HCT116 (cell line): ENCODE measurements around the gene TM4SF4. TPM values are rescaled to one million over a fixed set of nuclear protein-coding genes. Genes with fewer than 3 reads are reported as not detected.

Experiments
- ATAC-seq: fragments of 200-7000 bp; cut with Tn5 transposase; 2 replicates; pipeline ENCODE4 v1.9.1; 2020; ENCODE audit warnings: mild to moderate bottlenecking, moderate library complexity
- BruUV-seq: library from RNA; stranded (reverse); fragments of 400-500 nt; replicated peaks from 2 replicates; lab custom pipeline; 2021; lab: Mats Ljungman, UMichigan
- CTCF ChIA-PET: fragments of 300-600 bp; sonication (Branson Sonifier 250); formaldehyde crosslinking; loops from one replicate; lab custom pipeline; 2021; ENCODE audit warnings: antibody characterized with exemption; lab: Charles Lee
- POLR2A ChIA-PET: fragments of 300-600, 350-600 bp; sonication (Branson Sonifier 250); formaldehyde crosslinking; loops from one replicate; lab custom pipeline; 2021; ENCODE audit warnings: antibody characterized with exemption; lab: Charles Lee
- RAD21 ChIA-PET, 2 experiments: fragments of 300-600 bp; sonication (Branson Sonifier 250); formaldehyde crosslinking; loops; one replicate each; lab custom pipeline; 2023; ENCODE audit warnings: low total read pairs in 2 of 2; ENCODE audit not compliant: uncharacterized antibody in 2 of 2, unreplicated experiment in 2 of 2, low non-redundant PET in 1 of 2; lab: Charles Lee
- DNase-seq: peaks from one replicate; pipeline ENCODE4 v3.0.0-alpha.2; 2010; ENCODE audit warnings: low read depth, low spot score
- H2AFZ ChIP-seq: fragments of 200-600 bp; shearing (Covaris generic), sonication (generic); 2 replicates; pipeline ENCODE4 v1.6.1; 2017; ENCODE audit warnings: low read depth, mixed run types, mixed read lengths, antibody characterized with exemption, low read length; ENCODE audit not compliant: poor library complexity, severe bottlenecking
- H3K27ac ChIP-seq: 2 replicates; pipeline ENCODE4 v1.5.1; 2012; ENCODE audit warnings: low read depth, low read length
- H3K27me3 ChIP-seq: fragments of 200-600 bp; sonication (generic); 2 replicates; pipeline ENCODE4 v1.6.1; 2016; ENCODE audit warnings: mixed run types, low read length, mixed read lengths; ENCODE audit not compliant: insufficient read depth
- H3K36me3 ChIP-seq, 2 experiments: fragments of 200-500 bp in 1 of 2; fragments of 200-600 bp in 1 of 2; sonication (Bioruptor generic) in 1 of 2; sonication (generic) in 1 of 2; 2 replicates each; pipeline versions ENCODE4 v1.5.1 to v1.6.1; 2014 to 2016; ENCODE audit warnings: low read length in 2 of 2, inconsistent platforms in 1 of 2, mixed read lengths in 1 of 2, mixed run types in 1 of 2; ENCODE audit not compliant: insufficient read depth in 2 of 2, control insufficient read depth in 1 of 2
- H3K4me1 ChIP-seq, 2 experiments: fragments of 200-600 bp in 1 of 2; sonication (generic) in 1 of 2; 2 replicates each; pipeline versions ENCODE4 v1.5.1 to v1.6.1; 2012 to 2017; ENCODE audit warnings: low read length in 2 of 2, inconsistent platforms in 1 of 2, mild to moderate bottlenecking in 1 of 2, mixed read lengths in 1 of 2, mixed run types in 1 of 2, moderate library complexity in 1 of 2; ENCODE audit not compliant: insufficient read depth in 2 of 2, control insufficient read depth in 1 of 2
- H3K4me2 ChIP-seq: fragments of 200-600 bp; sonication (generic); 2 replicates; pipeline ENCODE4 v1.6.1; 2017; ENCODE audit warnings: mixed run types, low read length, mixed read lengths
- H3K4me3 ChIP-seq, 2 experiments: fragments of 200-600 bp in 1 of 2; sonication (generic) in 1 of 2; replicated peaks in 1 of 2; 2 replicates each; pipeline ENCODE4 v1.5.1; 2011 to 2016; ENCODE audit warnings: low read length in 2 of 2, control low read depth in 1 of 2, low read depth in 1 of 2, mild to moderate bottlenecking in 1 of 2, mixed read lengths in 1 of 2, mixed run types in 1 of 2
- H3K79me2 ChIP-seq: fragments of 200-600 bp; sonication (generic); 2 replicates; pipeline ENCODE4 v1.6.1; 2017; ENCODE audit warnings: mild to moderate bottlenecking, mixed run types, low read length, moderate library complexity, mixed read lengths; ENCODE audit not compliant: insufficient read depth
- H3K9ac ChIP-seq: fragments of 200-600 bp; sonication (generic); 2 replicates; pipeline ENCODE4 v1.6.1; 2016; ENCODE audit warnings: low read length, mixed read lengths
- H3K9me2 ChIP-seq: fragments of 200-600 bp; sonication (generic), shearing (Covaris generic); 2 replicates; pipeline ENCODE4 v1.6.1; 2017; ENCODE audit warnings: mixed run types, mild to moderate bottlenecking, moderate library complexity; ENCODE audit not compliant: insufficient read depth
- H3K9me3 ChIP-seq, 2 experiments: fragments of 200-500 bp in 1 of 2; fragments of 200-600 bp in 1 of 2; sonication (Bioruptor generic) in 1 of 2; sonication (generic) in 1 of 2; 2 replicates each; pipeline ENCODE4 v1.6.1; 2014 to 2017; ENCODE audit warnings: low read length in 2 of 2, mixed read lengths in 2 of 2, inconsistent platforms in 1 of 2, low read depth in 1 of 2, mild to moderate bottlenecking in 1 of 2, mixed run types in 1 of 2, moderate library complexity in 1 of 2; ENCODE audit not compliant: control insufficient read depth in 1 of 2, insufficient read depth in 1 of 2
- H4K20me1 ChIP-seq: fragments of 200-600 bp; sonication (generic), shearing (Covaris generic); 2 replicates; pipeline ENCODE4 v1.6.1; 2017; ENCODE audit warnings: mixed run types, mild to moderate bottlenecking, moderate library complexity; ENCODE audit not compliant: insufficient read depth
- CBX3 ChIP-seq: IDR thresholded peaks from 2 replicates; pipeline ENCODE4 v1.6.1; 2012; ENCODE audit warnings: low read depth
- CEBPB ChIP-seq: IDR thresholded peaks from 2 replicates; pipeline ENCODE4 v1.6.1; 2012; ENCODE audit warnings: low read depth
- EGR1 ChIP-seq: IDR thresholded peaks from 2 replicates; pipeline ENCODE4 v1.6.1; 2012; ENCODE audit warnings: low read depth
- ELF1 ChIP-seq: IDR thresholded peaks from 2 replicates; pipeline ENCODE4 v1.6.1; 2012; ENCODE audit warnings: low read depth, borderline replicate concordance
- EZH2 ChIP-seq: fragments of 200-600 bp; sonication (generic); IDR thresholded peaks from 2 replicates; pipeline ENCODE4 v1.6.1; 2017; ENCODE audit warnings: antibody characterized with exemption, mixed run types
- EZH2phosphoT487 ChIP-seq: fragments of 200-600 bp; IDR thresholded peaks from 2 replicates; pipeline ENCODE4 v1.6.1; 2018; ENCODE audit warnings: antibody characterized with exemption, borderline replicate concordance
- FOSL1 ChIP-seq: IDR thresholded peaks from 2 replicates; pipeline ENCODE4 v1.6.1; 2012; ENCODE audit warnings: low read depth
- JUND ChIP-seq: IDR thresholded peaks from 2 replicates; pipeline ENCODE4 v1.6.1; 2012
- POLR2A ChIP-seq: IDR thresholded peaks from 2 replicates; pipeline ENCODE4 v1.7.0; 2011; ENCODE audit warnings: borderline replicate concordance; ENCODE audit not compliant: insufficient read depth, insufficient read length; ENCODE audit errors: extremely low read depth
- RAD21 ChIP-seq: IDR thresholded peaks from 2 replicates; pipeline ENCODE4 v1.6.1; 2012; ENCODE audit warnings: low read depth, mild to moderate bottlenecking
- REST ChIP-seq: IDR thresholded peaks from 2 replicates; pipeline ENCODE4 v1.6.1; 2012; ENCODE audit warnings: low read depth
- SP1 ChIP-seq: IDR thresholded peaks from 2 replicates; pipeline ENCODE4 v1.6.1; 2012; ENCODE audit warnings: low read depth
- SRF ChIP-seq: IDR thresholded peaks from 2 replicates; pipeline ENCODE4 v1.6.1; 2012; ENCODE audit warnings: low read depth
- TCF7L2 ChIP-seq: IDR thresholded peaks from 2 replicates; pipeline ENCODE4 v1.7.0; 2011; ENCODE audit warnings: borderline replicate concordance, inconsistent platforms; ENCODE audit not compliant: insufficient read depth, insufficient read length; ENCODE audit errors: extremely low read depth
- YY1 ChIP-seq: IDR thresholded peaks from 2 replicates; pipeline ENCODE4 v1.6.1; 2011; ENCODE audit warnings: low read length, low read depth, moderate library complexity, mild to moderate bottlenecking; ENCODE audit not compliant: insufficient replicate concordance; ENCODE audit errors: extremely low read depth
- ZBTB33 ChIP-seq: IDR thresholded peaks from 2 replicates; pipeline ENCODE4 v1.6.1; 2011; ENCODE audit warnings: mild to moderate bottlenecking, low read length, moderate library complexity; ENCODE audit not compliant: insufficient replicate concordance; ENCODE audit errors: extremely low read depth
- ZFX ChIP-seq: fragments of 450-650 bp; IDR thresholded peaks from 2 replicates; pipeline ENCODE4 v1.6.1; 2017
- ZNF274 ChIP-seq: fragments of 200-500 bp; sonication (Bioruptor generic); IDR thresholded peaks from 2 replicates; pipeline ENCODE4 v1.6.1; 2014; ENCODE audit warnings: mild to moderate bottlenecking, low read depth, low read length, inconsistent platforms
- intact Hi-C: fragments of 100-400 bp; cut with micrococcal nuclease; formaldehyde crosslinking; loops from 2 replicates; pipeline ENCODE4 v1.10.0; 2022
- total RNA-seq: library from RNA; stranded (reverse); gene quantifications from one replicate; pipeline ENCODE4 v1.2.1, GENCODE V29; 2021; ENCODE audit not compliant: unreplicated experiment
- TF ChIP-seq, protein P1 (sequence below), 3 experiments: fragments of 200-600 bp in 1 of 3; sonication (generic) in 1 of 3; IDR thresholded peaks in 2 of 3; conservative IDR thresholded peaks in 1 of 3; 2 replicates each; pipeline ENCODE4 v1.5.1; 2012 to 2017; ENCODE audit warnings: low read depth in 2 of 3, low read length in 2 of 3, antibody characterized with exemption in 1 of 3, borderline replicate concordance in 1 of 3, control low read depth in 1 of 3, mild to moderate bottlenecking in 1 of 3, mixed read lengths in 1 of 3, mixed run types in 1 of 3, moderate library complexity in 1 of 3; ENCODE audit not compliant: insufficient read depth in 1 of 3
- TF ChIP-seq, protein P2 (sequence below): IDR thresholded peaks from 2 replicates; pipeline ENCODE4 v1.6.1; 2012

Gene TM4SF4
- total RNA-seq, 1 experiment from 2014 or later, result 0.91 TPM

DNA sequence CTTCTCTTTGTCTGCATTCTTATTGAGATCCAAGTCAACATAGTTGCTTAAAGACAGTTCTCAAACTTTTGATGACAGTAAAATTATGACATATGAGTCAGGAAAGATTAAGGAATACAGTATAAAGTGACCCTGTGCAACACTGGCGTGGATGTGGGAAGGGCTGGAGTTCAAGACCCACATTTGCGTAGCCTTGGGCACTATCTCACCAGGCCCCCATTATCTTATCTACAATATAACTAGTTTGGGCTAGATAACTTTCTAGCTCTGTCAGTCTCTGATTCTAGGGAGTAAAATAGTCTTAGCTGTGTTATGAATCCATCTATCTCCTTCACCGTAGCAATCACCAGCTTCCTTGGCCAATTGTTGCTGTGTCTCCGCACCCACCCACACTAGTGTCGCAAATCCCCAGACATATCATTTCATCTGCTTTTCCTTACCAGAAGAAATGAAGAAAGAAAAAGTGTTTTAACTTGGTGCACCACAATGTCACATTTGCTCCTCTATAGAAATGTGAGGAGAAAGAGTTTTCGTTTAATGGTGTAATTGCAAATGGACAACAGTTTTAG lies 14.9 kb upstream of the TM4SF4 start:
- Histone ChIP-seq H3K9me3 (no peaks in the 10 kb centered on the region), H3K4me1 (no peaks in the 10 kb centered on the region), H3K27me3 (no peaks in the 10 kb centered on the region), H3K9me2 (peaks cover 3% of the 10 kb centered on the region; the same call in 1 of the 2 replicates), H3K27ac (no peak overlapping the region), H4K20me1 (no peaks in the 10 kb centered on the region), H3K79me2 (no peaks in the 10 kb centered on the region), H3K4me3 (no peak overlapping the region), H3K4me2 (no peak overlapping the region), H3K9ac (no peak overlapping the region), H2AFZ (no peak overlapping the region), H3K36me3 (no peaks in the 10 kb centered on the region)
- ChIA-PET CTCF (no interaction called here), POLR2A (no interaction called here), RAD21 (no interaction called here)
- intact Hi-C loops, result no loop called here
- TF ChIP-seq, protein P1, sequence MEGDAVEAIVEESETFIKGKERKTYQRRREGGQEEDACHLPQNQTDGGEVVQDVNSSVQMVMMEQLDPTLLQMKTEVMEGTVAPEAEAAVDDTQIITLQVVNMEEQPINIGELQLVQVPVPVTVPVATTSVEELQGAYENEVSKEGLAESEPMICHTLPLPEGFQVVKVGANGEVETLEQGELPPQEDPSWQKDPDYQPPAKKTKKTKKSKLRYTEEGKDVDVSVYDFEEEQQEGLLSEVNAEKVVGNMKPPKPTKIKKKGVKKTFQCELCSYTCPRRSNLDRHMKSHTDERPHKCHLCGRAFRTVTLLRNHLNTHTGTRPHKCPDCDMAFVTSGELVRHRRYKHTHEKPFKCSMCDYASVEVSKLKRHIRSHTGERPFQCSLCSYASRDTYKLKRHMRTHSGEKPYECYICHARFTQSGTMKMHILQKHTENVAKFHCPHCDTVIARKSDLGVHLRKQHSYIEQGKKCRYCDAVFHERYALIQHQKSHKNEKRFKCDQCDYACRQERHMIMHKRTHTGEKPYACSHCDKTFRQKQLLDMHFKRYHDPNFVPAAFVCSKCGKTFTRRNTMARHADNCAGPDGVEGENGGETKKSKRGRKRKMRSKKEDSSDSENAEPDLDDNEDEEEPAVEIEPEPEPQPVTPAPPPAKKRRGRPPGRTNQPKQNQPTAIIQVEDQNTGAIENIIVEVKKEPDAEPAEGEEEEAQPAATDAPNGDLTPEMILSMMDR (IDR thresholded peaks at IDR 0.05 in 2 of 3, conservative IDR thresholded peaks at IDR 0.05 in 1 of 3; ENCODE audit: borderline replicate concordance in 1 of 3, insufficient read depth in 1 of 3, low read depth in 2 of 3, low read length in 2 of 3), result no peak
- TF ChIP-seq RAD21, result no peak
- no peak for TF ChIP-seq POLR2A
- no peak for TF ChIP-seq YY1
- no peak for TF ChIP-seq ZFX
- TF ChIP-seq SRF, result no peak
- TF ChIP-seq SP1, result no peak
- TF ChIP-seq ZBTB33, result no peak
- TF ChIP-seq FOSL1, result no peak
- TF ChIP-seq EGR1, result no peak
- no peak for TF ChIP-seq JUND
- TF ChIP-seq CEBPB, result no peak
- no peak for TF ChIP-seq EZH2
- TF ChIP-seq REST, result no peak
- no peak for TF ChIP-seq ZNF274
- TF ChIP-seq, protein P2, sequence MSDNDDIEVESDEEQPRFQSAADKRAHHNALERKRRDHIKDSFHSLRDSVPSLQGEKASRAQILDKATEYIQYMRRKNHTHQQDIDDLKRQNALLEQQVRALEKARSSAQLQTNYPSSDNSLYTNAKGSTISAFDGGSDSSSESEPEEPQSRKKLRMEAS, result no peak
- no peak for TF ChIP-seq EZH2phosphoT487
- no peak for TF ChIP-seq CBX3
- no peak for TF ChIP-seq ELF1
- TF ChIP-seq TCF7L2, result no peak
- DNase-seq, result no peak
- no TSS peak for BruUV-seq
- no peak for ATAC-seq
